NB4 (cell line): ENCODE measurements around the gene SOX12.

Source experiments
- CTCF ChIP-seq: IDR thresholded peaks from one replicate; pipeline ENCODE4 v1.5.1; 2012; ENCODE audit warnings: low read depth, low read length
- MYC ChIP-seq: IDR thresholded peaks from 2 replicates; pipeline ENCODE4 v1.6.1; 2011; ENCODE audit warnings: low read depth, low read length
- POLR2A ChIP-seq: IDR thresholded peaks from 2 replicates; pipeline ENCODE4 v1.6.1; 2011; ENCODE audit warnings: mild to moderate bottlenecking; ENCODE audit not compliant: insufficient read length; ENCODE audit errors: extremely low read depth
- TF ChIP-seq, protein P1 (sequence below): IDR thresholded peaks from 2 replicates; pipeline ENCODE4 v1.6.1; 2011; ENCODE audit warnings: low read depth, low read length

DNA sequence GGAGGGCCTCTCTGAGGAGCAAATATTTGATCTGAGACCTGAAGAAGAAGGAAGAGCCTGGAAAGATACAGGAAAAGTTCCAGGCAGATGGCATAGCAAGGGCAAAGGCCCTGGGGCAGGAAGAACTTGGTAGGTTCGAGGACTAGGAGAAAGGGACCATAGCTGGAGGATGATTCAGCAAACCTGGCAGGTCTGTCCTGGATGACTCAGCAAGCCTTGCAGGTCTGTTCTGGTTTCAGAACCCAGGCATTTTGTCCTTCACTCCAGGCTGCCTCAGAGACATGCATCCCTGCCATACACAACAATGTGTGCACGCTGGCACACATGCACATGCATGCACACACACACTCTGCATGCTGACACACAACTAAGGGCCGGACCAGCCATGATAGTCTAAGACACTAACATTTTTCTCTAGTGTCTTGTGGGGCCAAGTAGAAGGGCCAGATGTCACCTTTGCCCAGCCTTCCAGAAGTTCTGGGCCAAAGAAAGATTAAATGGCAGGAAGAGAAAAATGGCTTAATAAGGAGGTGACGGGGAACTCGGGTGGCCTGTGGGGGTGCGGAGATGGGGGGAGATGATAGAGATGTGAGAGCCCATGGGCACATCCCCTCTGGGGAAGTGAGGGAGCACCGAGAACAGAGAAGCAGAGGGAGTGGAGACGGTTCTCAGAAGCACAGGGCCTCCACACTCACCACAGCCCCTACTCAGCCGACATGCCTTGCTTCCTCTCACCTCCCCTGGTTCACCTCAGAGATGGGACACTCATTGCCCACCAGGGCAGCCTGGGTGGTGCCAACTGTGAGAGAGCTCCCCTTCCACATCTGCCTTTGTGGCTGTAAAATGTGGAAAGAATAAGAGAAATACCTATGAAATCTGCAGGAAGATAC is 39.8 kb downstream of the SOX12 start:
- TF ChIP-seq CTCF (no peak), POLR2A (no peak), MYC (no peak)
- TF ChIP-seq, protein P1, sequence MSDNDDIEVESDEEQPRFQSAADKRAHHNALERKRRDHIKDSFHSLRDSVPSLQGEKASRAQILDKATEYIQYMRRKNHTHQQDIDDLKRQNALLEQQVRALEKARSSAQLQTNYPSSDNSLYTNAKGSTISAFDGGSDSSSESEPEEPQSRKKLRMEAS: no peak
